ENCODE data around the gene ZDHHC9.

ZDHHC9 gene

GRCh38 chrX:129760155-129760554 is 83.5 kb downstream of the ZDHHC9 start:
- DNase-seq = no peak

- DNase-seq = peak; percentile 80
Observed at GRCh38 chrX:129759576-129760061, 84.1 kb downstream of the ZDHHC9 start.

- DNase-seq = no peak
Observed at GRCh38 chrX:129755779-129756650, 87.7 kb downstream of the ZDHHC9 start.

GRCh38 chrX:129754056-129755024 is 89.3 kb downstream of the ZDHHC9 start:
- no peak for DNase-seq

All from activated CD4-positive, alpha-beta T cell treated with anti-CD3 and anti-CD28 coated beads, Interleukin-2, Interleukin-6, amounts not matched to agents 100 ng/mL and 50 ng/mL, durations not matched to agents 16 hours and 8 hours (primary cell).